Measurements from ENCODE around the gene WAC. TPM values are rescaled to one million over a fixed set of nuclear protein-coding genes. Genes with fewer than 3 reads are reported as not detected.

The WAC gene
- total and polyA plus RNA-seq, 4 donors, result 27.0 to 227 (median 60.2) TPM

GRCh38 chr10:28540145-28540544 is 7.2 kb downstream of the WAC start:
- Histone ChIP-seq H3K27me3 (ENCODE audit: control insufficient read depth in 3 of 3, insufficient read depth in 3 of 3, low read length in 2 of 3) (no peaks in the 10 kb centered on the region), H3K9me3 (ENCODE audit: control insufficient read depth in 4 of 4, insufficient read depth in 3 of 4, low read length in 3 of 4) (no peaks in the 10 kb centered on the region), H3K4me1 (ENCODE audit: control insufficient read depth in 5 of 5, insufficient read depth in 5 of 5, low read length in 5 of 5) (peaks cover 0 to 4% (median 2%) of the 10 kb centered on the region in 5 donors), H3K36me3 (ENCODE audit: control insufficient read depth in 4 of 4, insufficient read depth in 4 of 4, low read length in 4 of 4) (peaks cover 13 to 54% (median 21%) of the 10 kb centered on the region in 4 donors), H3K4me3 (no peak overlapping the region), H3K27ac (ENCODE audit: low read depth in 1 of 2, low read length in 1 of 2) (no peak overlapping the region), H3K9ac (ENCODE audit: insufficient read depth in 1 of 2, low read length in 2 of 2) (no peak overlapping the region)
- no peak for DNase-seq
- TF ChIP-seq CTCF (IDR thresholded peaks at IDR 0.05; ENCODE audit: control extremely low read depth, extremely low read depth), result no peak
- ATAC-seq (ENCODE audit: insufficient read depth, low FRiP score), result no peak
- 86 to 95% methylated on average over 3 of the region's 3 CpGs for WGBS, 2 donors

- Histone ChIP-seq H3K9me3 (ENCODE audit: control insufficient read depth in 4 of 4, insufficient read depth in 3 of 4, low read length in 3 of 4) (no peaks in the 10 kb centered on the region), H3K9ac (ENCODE audit: insufficient read depth in 1 of 2, low read length in 2 of 2) (no peak overlapping the region), H3K4me3 (no peak overlapping the region), H3K27ac (ENCODE audit: low read depth in 1 of 2, low read length in 1 of 2) (no peak overlapping the region), H3K27me3 (ENCODE audit: control insufficient read depth in 3 of 3, insufficient read depth in 3 of 3, low read length in 2 of 3) (no peaks in the 10 kb centered on the region), H3K36me3 (ENCODE audit: control insufficient read depth in 4 of 4, insufficient read depth in 4 of 4, low read length in 4 of 4) (peaks cover 9 to 47% (median 12%) of the 10 kb centered on the region in 4 donors), H3K4me1 (ENCODE audit: control insufficient read depth in 5 of 5, insufficient read depth in 5 of 5, low read length in 5 of 5) (no peaks in the 10 kb centered on the region)
- ATAC-seq (ENCODE audit: insufficient read depth, low FRiP score), result no peak
- TF ChIP-seq CTCF (IDR thresholded peaks at IDR 0.05; ENCODE audit: control extremely low read depth, extremely low read depth), result no peak
- no peak for DNase-seq
- WGBS, 2 donors, result 72 to 75% methylated on average over 3 of the region's 3 CpGs
Observed at GRCh38 chr10:28541717-28542365, 8.9 kb downstream of the WAC start.

GRCh38 chr10:28542728-28543127 is 9.8 kb downstream of the WAC start:
- H3K27me3 ChIP-seq (ENCODE audit: control insufficient read depth in 3 of 3, insufficient read depth in 3 of 3, low read length in 2 of 3), result no peaks in the 10 kb centered on the region
- H3K9me3 ChIP-seq (ENCODE audit: control insufficient read depth in 4 of 4, insufficient read depth in 3 of 4, low read length in 3 of 4), result no peaks in the 10 kb centered on the region
- H3K9ac ChIP-seq (ENCODE audit: insufficient read depth in 1 of 2, low read length in 2 of 2), result no peak overlapping the region
- H3K36me3 ChIP-seq (ENCODE audit: control insufficient read depth in 4 of 4, insufficient read depth in 4 of 4, low read length in 4 of 4), result peaks cover 8 to 39% (median 9%) of the 10 kb centered on the region in 4 donors
- no peak for TF ChIP-seq CTCF (IDR thresholded peaks at IDR 0.05; ENCODE audit: control extremely low read depth, extremely low read depth)
- DNase-seq (no peak), ATAC-seq (ENCODE audit: insufficient read depth, low FRiP score) (no peak)
- H3K4me3 ChIP-seq, result no peak overlapping the region
- no peaks in the 10 kb centered on the region for H3K4me1 ChIP-seq (ENCODE audit: control insufficient read depth in 5 of 5, insufficient read depth in 5 of 5, low read length in 5 of 5)
- H3K27ac ChIP-seq (ENCODE audit: low read depth in 1 of 2, low read length in 1 of 2), result no peak overlapping the region

DNA sequence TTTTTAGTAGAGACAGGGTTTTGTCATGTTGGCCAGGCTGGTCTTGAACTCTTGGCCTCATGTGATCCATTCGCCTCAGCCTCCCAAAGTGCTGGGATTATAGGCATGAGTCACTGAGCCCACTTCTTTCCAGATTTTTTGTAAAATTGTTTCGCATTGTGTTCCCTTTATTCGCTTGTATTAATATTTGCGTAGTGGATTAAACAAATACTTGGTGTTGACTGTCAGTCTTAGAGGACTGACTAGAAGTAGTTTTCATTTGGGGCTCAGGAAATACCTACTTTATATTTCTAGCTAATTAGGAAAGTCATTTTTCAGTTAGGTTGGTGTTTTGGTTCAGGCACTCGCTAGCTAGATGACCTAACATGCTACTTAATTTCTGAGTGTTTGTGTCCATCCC is 11.1 kb downstream of the WAC start:
- peak; percentile 67 for ATAC-seq (ENCODE audit: insufficient read depth, low FRiP score)
- TF ChIP-seq CTCF (IDR thresholded peaks at IDR 0.05; ENCODE audit: control extremely low read depth, extremely low read depth), result no peak
- H3K4me1 ChIP-seq (ENCODE audit: control insufficient read depth in 5 of 5, insufficient read depth in 5 of 5, low read length in 5 of 5), result peaks cover 0 to 6% (median 0%) of the 10 kb centered on the region in 5 donors
- no peaks in the 10 kb centered on the region for H3K27me3 ChIP-seq (ENCODE audit: control insufficient read depth in 3 of 3, insufficient read depth in 3 of 3, low read length in 2 of 3)
- H3K27ac ChIP-seq (ENCODE audit: low read depth in 1 of 2, low read length in 1 of 2), result no peak overlapping the region
- H3K9ac ChIP-seq (ENCODE audit: insufficient read depth in 1 of 2, low read length in 2 of 2), result no peak overlapping the region
- H3K9me3 ChIP-seq (ENCODE audit: control insufficient read depth in 4 of 4, insufficient read depth in 3 of 4, low read length in 3 of 4), result no peaks in the 10 kb centered on the region
- no peak for DNase-seq
- WGBS, 2 donors, result 73 to 96% methylated on average over 5 of the region's 5 CpGs
- H3K36me3 ChIP-seq (ENCODE audit: control insufficient read depth in 4 of 4, insufficient read depth in 4 of 4, low read length in 4 of 4), result peaks cover 11 to 36% (median 12%) of the 10 kb centered on the region in 4 donors
- no peak overlapping the region for H3K4me3 ChIP-seq
